Suprapubic skin (tissue), 4 donors: ENCODE measurements around the gene SIGLEC8. TPM values are rescaled to one million over a fixed set of nuclear protein-coding genes. Genes with fewer than 3 reads are reported as not detected.
"Not testable (repeated sequence)": the region's sequence is repeated elsewhere in the genome, so short reads cannot be mapped to it uniquely, and the experiment has no call there.

Experiments used
- DNase-seq, 2 donors: peaks; one replicate each; pipeline ENCODE4 v3.0.0-alpha.2; 2019; ENCODE audit warnings: low spot score in 2 of 2
- H3K27ac ChIP-seq: fragments of 200-600 bp; sonication (generic); one replicate; pipeline ENCODE4 v1.5.1; 2019
- H3K27me3 ChIP-seq: fragments of 200-600 bp; sonication (generic); one replicate; pipeline ENCODE4 v1.5.1; 2019
- H3K36me3 ChIP-seq: fragments of 200-600 bp; sonication (generic); one replicate; pipeline ENCODE4 v1.5.1; 2019
- H3K4me1 ChIP-seq: fragments of 200-600 bp; sonication (generic); one replicate; pipeline ENCODE4 v1.5.1; 2019
- H3K4me3 ChIP-seq: fragments of 200-600 bp; sonication (generic); one replicate; pipeline ENCODE4 v1.5.1; 2019; ENCODE audit warnings: mild to moderate bottlenecking
- H3K9me3 ChIP-seq: fragments of 200-600 bp; sonication (generic); one replicate; pipeline ENCODE4 v1.5.1; 2019
- CTCF ChIP-seq, 2 donors: fragments of 200-600 bp in 1 of 2; fragments of 450-650 bp in 1 of 2; sonication (generic) in 1 of 2; IDR thresholded peaks; one replicate each; pipeline ENCODE4 v1.5.1; 2016 to 2019; ENCODE audit warnings: antibody characterized with exemption in 2 of 2, mild to moderate bottlenecking in 1 of 2, moderate library complexity in 1 of 2
- EP300 ChIP-seq: sonication (generic); formaldehyde crosslinking; IDR thresholded peaks from one replicate; pipeline ENCODE4 v1.6.1; 2017; ENCODE audit warnings: antibody characterized with exemption
- POLR2A ChIP-seq, 2 donors: fragments of 450-650 bp; IDR thresholded peaks; one replicate each; pipeline ENCODE4 v1.6.1; 2017; ENCODE audit warnings: antibody characterized with exemption in 2 of 2, mild to moderate bottlenecking in 2 of 2, moderate library complexity in 2 of 2
- POLR2AphosphoS5 ChIP-seq, 3 donors: sonication (generic); formaldehyde crosslinking; IDR thresholded peaks; one replicate each; pipeline ENCODE4 v1.6.1; 2017; ENCODE audit warnings: antibody characterized with exemption in 3 of 3
- WGBS: methylation state at CpG from one replicate; pipeline ENCODE4 v1.1.5; 2018; 5-methylcytosine and 5-hydroxymethylcytosine counted together
- total RNA-seq, 4 donors: library from RNA; depleted of rRNA; stranded (reverse); fragments of >200 nt; gene quantifications; one replicate each; pipeline ENCODE4 v1.1.0, GENCODE V29; 2016

SIGLEC8 gene
- total RNA-seq, 4 donors from 2014 or later, result 0.21 to 1.0 TPM; not detected in 2

- DNase-seq, result no peak
- Histone ChIP-seq H3K4me1 (no peaks in the 10 kb centered on the region), H3K27me3 (peaks cover 34% of the 10 kb centered on the region), H3K27ac (no peak overlapping the region), H3K4me3 (no peak overlapping the region), H3K36me3 (no peaks in the 10 kb centered on the region), H3K9me3 (no peaks in the 10 kb centered on the region)
- TF ChIP-seq CTCF (IDR thresholded peaks at IDR 0.05) (no peak), POLR2AphosphoS5 (IDR thresholded peaks at IDR 0.05) (no peak), EP300 (no peak), POLR2A (IDR thresholded peaks at IDR 0.05) (no peak)
- WGBS, result 13% methylated on average over 38 of the region's 39 CpGs
Observed at GRCh38 chr19:51421229-51422052, 36.8 kb downstream of the SIGLEC8 start.

- H3K27me3 ChIP-seq, result peaks cover 37% of the 10 kb centered on the region
- DNase-seq, H3K9me3 ChIP-seq: not testable (repeated sequence)
Observed at GRCh38 chr19:51420511-51420910, 37.7 kb downstream of the SIGLEC8 start.

GRCh38 chr19:51418707-51419106 is 39.5 kb downstream of the SIGLEC8 start:
- WGBS, result 88% methylated on average over 2 of the region's 2 CpGs
- Histone ChIP-seq H3K4me1 (no peaks in the 10 kb centered on the region), H3K4me3 (no peak overlapping the region), H3K27ac (no peak overlapping the region), H3K9me3 (no peaks in the 10 kb centered on the region), H3K27me3 (peaks cover 47% of the 10 kb centered on the region), H3K36me3 (no peaks in the 10 kb centered on the region)
- DNase-seq, result no peak
- TF ChIP-seq EP300 (no peak), POLR2AphosphoS5 (IDR thresholded peaks at IDR 0.05) (no peak)

More at GRCh38 chr19:51420511-51420910, 37.7 kb downstream of the SIGLEC8 start:
- H3K4me3 ChIP-seq, H3K4me1 ChIP-seq, H3K27ac ChIP-seq, H3K36me3 ChIP-seq: not testable (repeated sequence)
- 87% methylated on average over 11 of the region's 11 CpGs for WGBS

GRCh38 chr19:51417810-51418157 is 40.5 kb downstream of the SIGLEC8 start:
- Histone ChIP-seq H3K27me3 (peaks cover 47% of the 10 kb centered on the region), H3K9me3 (no peaks in the 10 kb centered on the region)

GRCh38 chr19:51417107-51417809 is 41.0 kb downstream of the SIGLEC8 start, which contains the start of gene SIGLEC10:
Gene SIGLEC10 (minus strand): TSS chr19:51417642. CDS start chr19:51417581, 61 bp downstream.
- no peak within 1 kb of the TSS for H3K27ac ChIP-seq
- no peak within 1 kb of the TSS for H3K4me3 ChIP-seq
- no peaks in the 10 kb centered on the region for H3K4me1 ChIP-seq
- no peaks in the 10 kb centered on the region for H3K36me3 ChIP-seq
- peaks cover 47% of the 10 kb centered on the region for H3K27me3 ChIP-seq
- no peaks in the 10 kb centered on the region for H3K9me3 ChIP-seq
- no peak for DNase-seq
- TF ChIP-seq POLR2AphosphoS5 (IDR thresholded peaks at IDR 0.05) (no peak), EP300 (no peak), POLR2A (IDR thresholded peaks at IDR 0.05) (no peak), CTCF (IDR thresholded peaks at IDR 0.05) (no peak)
- WGBS, result 55% methylated on average over 13 of the region's 21 CpGs

More at GRCh38 chr19:51417810-51418157, 40.5 kb downstream of the SIGLEC8 start:
- no peak for TF ChIP-seq POLR2A (IDR thresholded peaks at IDR 0.05)
- TF ChIP-seq EP300, result no peak
- no peak for TF ChIP-seq POLR2AphosphoS5 (IDR thresholded peaks at IDR 0.05)
- TF ChIP-seq CTCF (IDR thresholded peaks at IDR 0.05), result no peak
- H3K36me3 ChIP-seq, result no peaks in the 10 kb centered on the region
- no peaks in the 10 kb centered on the region for H3K4me1 ChIP-seq
- 82% methylated on average over 3 of the region's 3 CpGs for WGBS
- DNase-seq, result no peak
- H3K4me3 ChIP-seq, result no peak overlapping the region
- no peak overlapping the region for H3K27ac ChIP-seq

- H3K27me3 ChIP-seq, result peaks cover 41% of the 10 kb centered on the region
- H3K4me3 ChIP-seq, DNase-seq, H3K36me3 ChIP-seq, H3K4me1 ChIP-seq, H3K27ac ChIP-seq, H3K9me3 ChIP-seq: not testable (repeated sequence)
- WGBS, result 73% methylated on average over 12 of the region's 15 CpGs
Observed at GRCh38 chr19:51416422-51416821, 41.8 kb downstream of the SIGLEC8 start.
